ENCODE measurements around the gene TMBIM6. TPM values are rescaled to one million over a fixed set of nuclear protein-coding genes. Genes with fewer than 3 reads are reported as not detected.

The TMBIM6 gene
- total RNA-seq, 4 donors from 2014 or later, result 181 to 310 (median 224) TPM

GRCh38 chr12:49792976-49793580 lies 51.7 kb downstream of the TMBIM6 start:
- ATAC-seq, result no peak

GRCh38 chr12:49793620-49794019 lies 52.3 kb downstream of the TMBIM6 start:
- ATAC-seq (no peak), DNase-seq (no peak)
- Histone ChIP-seq H3K4me1 (no peaks in the 10 kb centered on the region), H3K36me3 (peaks cover 0 to 40% of the 10 kb centered on the region in 2 donors), H3K9me3 (no peaks in the 10 kb centered on the region), H3K27me3 (no peaks in the 10 kb centered on the region), H3K4me3 (no peak overlapping the region), H3K27ac (no peak overlapping the region)
- TF ChIP-seq POLR2A (IDR thresholded peaks at IDR 0.05), result no peak
- TF ChIP-seq, protein P1, sequence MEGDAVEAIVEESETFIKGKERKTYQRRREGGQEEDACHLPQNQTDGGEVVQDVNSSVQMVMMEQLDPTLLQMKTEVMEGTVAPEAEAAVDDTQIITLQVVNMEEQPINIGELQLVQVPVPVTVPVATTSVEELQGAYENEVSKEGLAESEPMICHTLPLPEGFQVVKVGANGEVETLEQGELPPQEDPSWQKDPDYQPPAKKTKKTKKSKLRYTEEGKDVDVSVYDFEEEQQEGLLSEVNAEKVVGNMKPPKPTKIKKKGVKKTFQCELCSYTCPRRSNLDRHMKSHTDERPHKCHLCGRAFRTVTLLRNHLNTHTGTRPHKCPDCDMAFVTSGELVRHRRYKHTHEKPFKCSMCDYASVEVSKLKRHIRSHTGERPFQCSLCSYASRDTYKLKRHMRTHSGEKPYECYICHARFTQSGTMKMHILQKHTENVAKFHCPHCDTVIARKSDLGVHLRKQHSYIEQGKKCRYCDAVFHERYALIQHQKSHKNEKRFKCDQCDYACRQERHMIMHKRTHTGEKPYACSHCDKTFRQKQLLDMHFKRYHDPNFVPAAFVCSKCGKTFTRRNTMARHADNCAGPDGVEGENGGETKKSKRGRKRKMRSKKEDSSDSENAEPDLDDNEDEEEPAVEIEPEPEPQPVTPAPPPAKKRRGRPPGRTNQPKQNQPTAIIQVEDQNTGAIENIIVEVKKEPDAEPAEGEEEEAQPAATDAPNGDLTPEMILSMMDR (IDR thresholded peaks at IDR 0.05 in 4 of 5, conservative IDR thresholded peaks at IDR 0.05 in 1 of 5), result no peak
- intact Hi-C loops (cut with DNase I; ENCODE audit: low total_unique reads), result no loop called here
- in situ Hi-C loops (cut with MboI; ENCODE audit: low sequenced_read_pairs in 4 of 4), result no loop called here

More at GRCh38 chr12:49792976-49793580, 51.7 kb downstream of the TMBIM6 start:
- no peak for DNase-seq
- Histone ChIP-seq H3K27ac (no peak overlapping the region), H3K4me1 (no peaks in the 10 kb centered on the region), H3K4me3 (no peak overlapping the region), H3K36me3 (peaks cover 0 to 34% of the 10 kb centered on the region in 2 donors), H3K27me3 (no peaks in the 10 kb centered on the region), H3K9me3 (no peaks in the 10 kb centered on the region)
- intact Hi-C loops (cut with DNase I; ENCODE audit: low total_unique reads) (no loop called here), in situ Hi-C loops (cut with MboI; ENCODE audit: low sequenced_read_pairs in 4 of 4) (no loop called here)
- no peak for TF ChIP-seq POLR2A (IDR thresholded peaks at IDR 0.05)
- TF ChIP-seq, protein P1 (IDR thresholded peaks at IDR 0.05 in 4 of 5, conservative IDR thresholded peaks at IDR 0.05 in 1 of 5), result no peak

DNA sequence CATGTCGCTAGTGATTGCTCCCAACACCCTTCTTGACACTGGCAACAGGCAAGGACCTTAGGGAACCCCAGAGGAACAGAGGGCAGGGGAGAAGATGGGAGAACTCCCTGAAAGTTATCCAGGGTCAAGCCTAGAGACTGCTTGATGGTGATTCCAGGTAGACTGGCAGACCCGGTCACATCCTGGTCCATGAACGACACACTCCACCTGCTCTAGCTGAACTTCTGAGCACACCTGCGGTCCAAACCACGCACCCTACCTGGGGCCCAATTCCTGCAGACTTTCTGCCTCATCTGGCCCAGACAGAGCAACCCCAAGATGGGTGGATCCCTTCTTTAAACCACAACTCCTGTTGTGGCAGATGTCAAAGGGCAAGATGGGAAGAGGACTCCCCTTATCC lies 52.7 kb downstream of the TMBIM6 start:
- no peaks in the 10 kb centered on the region for H3K27me3 ChIP-seq
- no peaks in the 10 kb centered on the region for H3K9me3 ChIP-seq
- ATAC-seq (no peak), DNase-seq (no peak)
- intact Hi-C loops (cut with DNase I; ENCODE audit: low total_unique reads) (no loop called here), in situ Hi-C loops (cut with MboI; ENCODE audit: low sequenced_read_pairs in 4 of 4) (no loop called here)
- H3K4me3 ChIP-seq, result no peak overlapping the region
- H3K36me3 ChIP-seq, result peaks cover 0 to 44% of the 10 kb centered on the region in 2 donors
- no peaks in the 10 kb centered on the region for H3K4me1 ChIP-seq
- no peak overlapping the region for H3K27ac ChIP-seq
- TF ChIP-seq POLR2A (IDR thresholded peaks at IDR 0.05), result no peak
- TF ChIP-seq, protein P1 (IDR thresholded peaks at IDR 0.05 in 4 of 5, conservative IDR thresholded peaks at IDR 0.05 in 1 of 5), result no peak

DNA sequence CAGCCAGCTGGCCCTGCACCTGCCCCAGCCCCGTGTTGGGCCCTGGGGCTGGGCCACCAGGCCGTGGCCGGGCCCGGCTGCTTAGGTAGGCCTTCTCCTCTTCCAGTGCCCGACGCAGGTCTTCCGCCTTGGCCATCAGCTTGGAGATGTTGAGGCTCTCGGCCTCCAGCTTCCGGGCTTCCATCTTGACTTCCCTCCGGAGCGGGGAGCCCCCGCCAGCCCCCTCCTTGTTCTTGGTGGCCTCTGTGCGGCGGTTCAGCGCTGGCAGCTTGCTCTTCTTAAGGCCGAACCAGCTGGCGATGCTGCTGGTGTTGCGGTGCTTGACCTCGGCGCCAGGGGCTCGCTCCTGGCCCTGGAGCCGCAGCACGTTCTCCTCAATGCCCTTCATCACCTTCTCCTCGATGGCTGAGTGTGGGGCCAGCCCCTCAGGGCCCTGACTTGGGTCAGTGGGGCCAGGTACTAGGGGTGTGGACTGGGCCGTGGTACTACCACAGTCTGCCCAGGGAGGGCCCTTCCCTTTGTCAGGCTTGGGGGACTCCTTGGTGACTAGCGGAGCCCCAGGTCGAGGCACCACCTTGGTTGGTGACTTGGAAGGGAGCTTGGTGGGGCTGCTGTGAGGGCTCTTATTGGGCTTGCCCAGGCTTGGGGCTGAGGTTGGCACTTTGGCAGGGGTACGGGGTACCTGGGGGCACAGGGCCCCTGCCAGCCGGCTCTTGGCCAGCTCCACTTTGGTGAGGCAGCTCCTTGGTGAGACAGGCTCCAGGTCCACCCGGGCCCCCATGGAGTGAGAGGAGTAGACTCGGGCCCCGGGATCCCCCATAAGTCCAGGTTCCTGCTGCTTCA lies 53.7 kb downstream of the TMBIM6 start:
- peaks cover 0 to 44% of the 10 kb centered on the region in 2 donors for H3K36me3 ChIP-seq
- H3K27me3 ChIP-seq, result no peaks in the 10 kb centered on the region
- H3K9me3 ChIP-seq, result no peaks in the 10 kb centered on the region
- peaks cover under 1 to 4% of the 10 kb centered on the region in 2 donors for H3K4me1 ChIP-seq
- intact Hi-C loops (cut with DNase I; ENCODE audit: low total_unique reads) (no loop called here), in situ Hi-C loops (cut with MboI; ENCODE audit: low sequenced_read_pairs in 4 of 4) (no loop called here)
- ATAC-seq, result no peak
- H3K4me3 ChIP-seq, result no peak overlapping the region
- no peak for DNase-seq
- TF ChIP-seq, protein P1 (IDR thresholded peaks at IDR 0.05 in 4 of 5, conservative IDR thresholded peaks at IDR 0.05 in 1 of 5), result no peak
- no peak for TF ChIP-seq POLR2A (IDR thresholded peaks at IDR 0.05)
- no peak overlapping the region for H3K27ac ChIP-seq
